Glutamatergic neuron (in vitro differentiated cells): ENCODE measurements around the gene ZNRF1. TPM values are rescaled to one million over a fixed set of nuclear protein-coding genes. Genes with fewer than 3 reads are reported as not detected.

Source experiments
- DNase-seq: peaks from one replicate; pipeline ENCODE4 v3.0.0; 2022
- H3K27ac Mint-ChIP-seq: one replicate; pipeline ENCODE4 v1.8.0; 2020; ENCODE audit warnings: mild to moderate bottlenecking, mixed read lengths, inconsistent platforms; ENCODE audit not compliant: unreplicated experiment
- H3K27me3 Mint-ChIP-seq: one replicate; pipeline ENCODE4 v1.8.0; 2020; ENCODE audit warnings: mild to moderate bottlenecking, moderate library complexity, mixed read lengths, inconsistent platforms; ENCODE audit not compliant: unreplicated experiment
- H3K36me3 Mint-ChIP-seq: one replicate; pipeline ENCODE4 v1.8.0; 2020; ENCODE audit warnings: mild to moderate bottlenecking, mixed read lengths, inconsistent platforms; ENCODE audit not compliant: unreplicated experiment
- H3K4me1 Mint-ChIP-seq: one replicate; pipeline ENCODE4 v1.8.0; 2020; ENCODE audit warnings: mild to moderate bottlenecking, low read depth, mixed read lengths, inconsistent platforms; ENCODE audit not compliant: unreplicated experiment
- H3K4me3 Mint-ChIP-seq: one replicate; pipeline ENCODE4 v1.8.0; 2020; ENCODE audit warnings: mild to moderate bottlenecking, mixed read lengths, inconsistent platforms; ENCODE audit not compliant: unreplicated experiment
- H3K9me3 Mint-ChIP-seq: one replicate; pipeline ENCODE4 v1.8.0; 2020; ENCODE audit warnings: mild to moderate bottlenecking, moderate library complexity, mixed read lengths, inconsistent platforms; ENCODE audit not compliant: unreplicated experiment
- CTCF ChIP-seq: fragments of 200-600 bp; sonication (generic); IDR thresholded peaks from one replicate; pipeline ENCODE4 v1.5.0; 2021; ENCODE audit not compliant: partially characterized antibody, unreplicated experiment
- total RNA-seq: library from RNA; stranded (reverse); fragmentation: NEBNext Ultra II Directional; extraction: Animal tissue kit (Norgen Biotek cat#: 25700); gene quantifications from one replicate; pipeline ENCODE4 v1.2.1, GENCODE V29; 2021; ENCODE audit not compliant: unreplicated experiment

The ZNRF1 gene
- total RNA-seq, 1 donor from 2014 or later = 55.3 TPM

DNA sequence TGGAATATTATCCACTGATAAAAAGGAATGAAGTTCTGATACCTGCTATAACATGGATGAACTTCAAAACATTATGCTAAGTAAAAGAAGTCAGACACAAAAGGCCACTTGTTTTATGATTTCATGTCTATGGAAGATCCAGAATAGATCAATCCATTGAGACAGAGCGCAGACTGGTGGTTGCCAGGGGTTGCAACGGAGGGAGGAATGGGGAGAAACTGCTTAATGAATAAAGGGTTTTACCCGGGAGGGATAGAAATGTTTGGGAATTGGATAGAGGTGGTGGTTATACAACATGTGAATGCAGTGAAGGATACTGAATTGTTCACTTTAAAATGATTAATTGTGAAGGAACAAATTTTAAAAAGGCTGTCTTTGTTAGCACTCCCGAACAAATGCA, 44.1 kb upstream of the ZNRF1 start:
- H3K27me3 Mint-ChIP-seq = no peaks in the 10 kb centered on the region
- H3K4me1 Mint-ChIP-seq = no peaks in the 10 kb centered on the region
- no peak for DNase-seq
- H3K4me3 Mint-ChIP-seq = no peak overlapping the region
- H3K27ac Mint-ChIP-seq = no peak overlapping the region
- H3K9me3 Mint-ChIP-seq = peaks cover 2% of the 10 kb centered on the region
- TF ChIP-seq CTCF = no peak
- H3K36me3 Mint-ChIP-seq = peaks cover 6% of the 10 kb centered on the region

DNA sequence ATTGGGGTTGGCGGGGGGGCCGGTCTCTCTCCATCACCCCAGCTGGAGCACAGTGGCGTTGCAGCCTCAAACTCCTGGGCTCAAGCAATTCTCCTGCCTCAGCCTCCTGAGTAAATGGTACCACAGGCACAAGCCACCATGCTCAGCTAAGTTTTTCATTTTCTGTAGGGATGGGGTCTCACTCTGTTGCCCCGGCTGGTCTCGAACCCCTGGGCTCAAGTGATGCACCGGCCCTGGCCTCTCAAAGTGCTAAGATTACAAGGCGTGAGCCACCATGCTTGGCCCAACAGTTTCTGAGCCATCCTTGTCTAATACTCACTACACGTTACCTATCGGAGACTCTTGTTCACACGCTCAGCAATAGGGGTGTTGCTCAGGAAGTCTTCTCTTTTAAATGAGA, 25.5 kb upstream of the ZNRF1 start:
- Mint-ChIP-seq H3K27me3 (no peaks in the 10 kb centered on the region), H3K4me1 (no peaks in the 10 kb centered on the region), H3K36me3 (no peaks in the 10 kb centered on the region), H3K9me3 (peaks cover 2% of the 10 kb centered on the region), H3K4me3 (no peak overlapping the region), H3K27ac (no peak overlapping the region)
- DNase-seq = no peak
- no peak for TF ChIP-seq CTCF

DNA sequence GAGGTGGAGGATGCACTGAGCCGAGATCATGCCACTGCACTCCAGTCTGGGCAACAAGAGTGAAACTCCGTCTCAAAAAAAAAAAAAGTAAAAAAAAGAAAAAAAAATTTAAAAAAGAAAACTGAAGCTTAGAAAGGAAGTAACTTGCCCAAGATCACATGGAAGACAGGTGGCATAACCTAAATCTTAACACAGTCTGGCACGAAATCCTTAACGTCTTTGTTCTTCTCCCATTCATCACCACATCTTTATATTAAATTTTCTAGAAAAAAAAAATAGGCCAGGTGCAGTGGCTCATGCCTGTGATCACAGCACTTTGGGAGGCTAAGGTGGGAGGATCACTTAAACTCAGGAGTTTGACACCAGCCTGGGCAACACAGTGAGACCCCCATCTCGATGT, 23.2 kb upstream of the ZNRF1 start:
- Mint-ChIP-seq H3K4me1 (no peaks in the 10 kb centered on the region), H3K4me3 (no peak overlapping the region), H3K27me3 (no peaks in the 10 kb centered on the region), H3K9me3 (peaks cover 2% of the 10 kb centered on the region), H3K36me3 (no peaks in the 10 kb centered on the region), H3K27ac (no peak overlapping the region)
- TF ChIP-seq CTCF = no peak
- no peak for DNase-seq

GRCh38 chr16:74982256-74982655, 16.6 kb upstream of the ZNRF1 start:
- TF ChIP-seq CTCF = no peak
- Mint-ChIP-seq H3K27ac (no peak overlapping the region), H3K36me3 (no peaks in the 10 kb centered on the region), H3K27me3 (no peaks in the 10 kb centered on the region), H3K9me3 (peaks cover 1% of the 10 kb centered on the region), H3K4me3 (no peak overlapping the region), H3K4me1 (peaks cover 1% of the 10 kb centered on the region)
- no peak for DNase-seq

DNA sequence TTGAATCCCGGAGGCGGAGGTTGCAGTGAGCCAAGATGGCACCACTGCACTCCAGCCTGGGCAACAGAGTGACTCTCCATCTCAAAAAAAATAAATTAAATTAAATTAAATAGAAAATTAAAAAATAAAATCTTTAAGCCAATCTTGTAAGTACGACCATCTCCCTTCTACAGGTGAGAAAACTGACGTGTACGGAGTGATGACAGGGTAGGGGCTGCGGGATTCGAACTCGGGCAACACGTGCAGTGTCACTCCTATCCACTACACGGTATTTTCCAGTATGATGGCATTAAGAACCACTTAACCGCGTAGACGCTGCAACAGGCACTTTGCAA, 14.7 kb upstream of the ZNRF1 start:
- H3K4me1 Mint-ChIP-seq = peaks cover 1% of the 10 kb centered on the region
- no peaks in the 10 kb centered on the region for H3K9me3 Mint-ChIP-seq
- TF ChIP-seq CTCF = no peak
- H3K4me3 Mint-ChIP-seq = peak overlapping the region; percentile 87
- H3K27me3 Mint-ChIP-seq = no peaks in the 10 kb centered on the region
- H3K36me3 Mint-ChIP-seq = no peaks in the 10 kb centered on the region
- H3K27ac Mint-ChIP-seq = no peak overlapping the region
- no peak for DNase-seq
